ENCODE measurements around the gene PBLD.

DNA sequence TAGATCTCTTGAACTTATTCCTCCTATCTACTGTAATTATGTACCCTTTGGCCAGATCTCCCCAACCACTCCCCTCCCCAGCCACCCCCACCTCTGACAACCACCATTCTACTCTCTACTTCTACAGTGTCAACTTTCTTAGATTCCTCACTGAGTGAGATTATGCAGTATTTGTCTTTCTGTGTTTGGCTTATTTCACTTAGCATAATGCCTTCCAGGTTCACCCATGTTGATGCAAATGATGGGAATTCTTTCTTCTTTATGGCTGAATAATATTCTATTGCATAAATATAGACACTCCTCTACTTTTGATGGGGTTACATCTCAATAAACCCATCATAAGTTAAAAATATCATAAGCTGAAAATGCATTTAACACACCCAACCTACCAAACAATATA is 22.2 kb downstream of the PBLD start:
- TF ChIP-seq BHLHE40 (IDR thresholded peaks at IDR 0.05; ENCODE audit: borderline replicate concordance), result no peak
- TF ChIP-seq HDGF (IDR thresholded peaks at IDR 0.05; ENCODE audit: borderline replicate concordance), result no peak
- TF ChIP-seq SP1 (IDR thresholded peaks at IDR 0.05), result no peak
- TF ChIP-seq FOXM1 (IDR thresholded peaks at IDR 0.05; ENCODE audit: borderline replicate concordance), result no peak
- TF ChIP-seq TARDBP (IDR thresholded peaks at IDR 0.05), result no peak
- no peak for TF ChIP-seq SUZ12 (IDR thresholded peaks at IDR 0.05)
- no peak for TF ChIP-seq FOXK2 (IDR thresholded peaks at IDR 0.05)
- no peak for TF ChIP-seq FOXA1 (IDR thresholded peaks at IDR 0.05)
- TF ChIP-seq ZNF384 (IDR thresholded peaks at IDR 0.05), result no peak

All from HEK293T (cell line).